Tibial artery (tissue), 4 donors: ENCODE results near the gene PDGFRA.
A peak's percentile ranks its signal among the peaks of the same experiment; 100 is the strongest.

ENCODE experiments used
- DNase-seq, 2 donors: peaks; one replicate each; pipeline ENCODE4 v3.0.0-alpha.2; 2019
- H3K27ac ChIP-seq, 2 donors: fragments of 200-600 bp; sonication (generic) in 1 of 2; 1 replicate in 1 of 2; 2 replicates in 1 of 2; pipeline ENCODE4 v1.5.1; 2018 to 2019; ENCODE audit warnings: mild to moderate bottlenecking in 1 of 2
- H3K27me3 ChIP-seq, 2 donors: fragments of 200-600 bp; sonication (generic) in 1 of 2; one replicate each; pipeline versions ENCODE4 v1.5.1 to v1.6.0; 2016 to 2019
- H3K36me3 ChIP-seq, 3 donors: fragments of 200-600 bp; sonication (generic) in 2 of 3; one replicate each; pipeline ENCODE4 v1.5.1; 2016 to 2019; ENCODE audit warnings: mild to moderate bottlenecking in 2 of 3
- H3K4me1 ChIP-seq, 4 donors: fragments of 200-600 bp; sonication (generic) in 2 of 4; 1 replicate in 3 of 4; 2 replicates in 1 of 4; pipeline ENCODE4 v1.5.1; 2016 to 2019
- H3K4me3 ChIP-seq, 2 donors: fragments of 200-600 bp; sonication (generic) in 1 of 2; 1 replicate in 1 of 2; 2 replicates in 1 of 2; pipeline ENCODE4 v1.5.1; 2018 to 2019; ENCODE audit warnings: mild to moderate bottlenecking in 2 of 2
- H3K9me3 ChIP-seq, 3 donors: fragments of 200-600 bp; sonication (generic) in 1 of 3; one replicate each; pipeline ENCODE4 v1.5.1; 2016 to 2019
- intact Hi-C: fragments of 100-400 bp; cut with DNase I; formaldehyde crosslinking; loops from one replicate; pipeline ENCODE4 v1.15.0; 2023; ENCODE audit warnings: low total_unique reads
- TF ChIP-seq, protein P1 (sequence below), 2 experiments: fragments of 200-600 bp in 1 of 2; fragments of 450-650 bp in 1 of 2; IDR thresholded peaks; one replicate each; pipeline ENCODE4 v1.5.1; 2017 to 2019; ENCODE audit warnings: antibody characterized with exemption in 2 of 2, mild to moderate bottlenecking in 1 of 2, moderate library complexity in 1 of 2

PDGFRA gene

DNA sequence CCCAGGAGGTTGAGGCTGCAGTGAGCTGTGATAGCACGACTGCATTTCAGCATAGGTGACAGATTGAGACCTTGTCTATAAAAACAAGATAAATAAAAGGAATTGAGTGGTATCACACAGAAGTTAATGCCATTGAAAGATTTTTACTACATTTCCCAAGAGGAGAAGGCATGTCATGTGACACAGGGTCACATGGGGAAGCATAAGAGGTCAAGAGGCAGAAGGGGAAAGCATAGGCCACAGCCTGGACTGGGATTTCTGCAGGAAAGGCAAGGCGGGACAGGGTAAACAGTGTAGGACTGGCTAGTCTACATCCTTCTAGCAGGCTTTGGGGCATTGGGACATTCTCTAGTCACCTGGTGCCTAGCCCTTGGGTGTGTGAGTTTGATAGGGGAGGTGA, 88.6 kb downstream of the PDGFRA start:
- TF ChIP-seq, protein P1, sequence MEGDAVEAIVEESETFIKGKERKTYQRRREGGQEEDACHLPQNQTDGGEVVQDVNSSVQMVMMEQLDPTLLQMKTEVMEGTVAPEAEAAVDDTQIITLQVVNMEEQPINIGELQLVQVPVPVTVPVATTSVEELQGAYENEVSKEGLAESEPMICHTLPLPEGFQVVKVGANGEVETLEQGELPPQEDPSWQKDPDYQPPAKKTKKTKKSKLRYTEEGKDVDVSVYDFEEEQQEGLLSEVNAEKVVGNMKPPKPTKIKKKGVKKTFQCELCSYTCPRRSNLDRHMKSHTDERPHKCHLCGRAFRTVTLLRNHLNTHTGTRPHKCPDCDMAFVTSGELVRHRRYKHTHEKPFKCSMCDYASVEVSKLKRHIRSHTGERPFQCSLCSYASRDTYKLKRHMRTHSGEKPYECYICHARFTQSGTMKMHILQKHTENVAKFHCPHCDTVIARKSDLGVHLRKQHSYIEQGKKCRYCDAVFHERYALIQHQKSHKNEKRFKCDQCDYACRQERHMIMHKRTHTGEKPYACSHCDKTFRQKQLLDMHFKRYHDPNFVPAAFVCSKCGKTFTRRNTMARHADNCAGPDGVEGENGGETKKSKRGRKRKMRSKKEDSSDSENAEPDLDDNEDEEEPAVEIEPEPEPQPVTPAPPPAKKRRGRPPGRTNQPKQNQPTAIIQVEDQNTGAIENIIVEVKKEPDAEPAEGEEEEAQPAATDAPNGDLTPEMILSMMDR (IDR thresholded peaks at IDR 0.05), result no peak
- DNase-seq, result no peak
- no peaks in the 10 kb centered on the region for H3K4me1 ChIP-seq
- H3K27me3 ChIP-seq, result no peaks in the 10 kb centered on the region
- intact Hi-C loops, result no loop called here
- H3K27ac ChIP-seq, result no peak overlapping the region
- no peaks in the 10 kb centered on the region for H3K9me3 ChIP-seq
- no peaks in the 10 kb centered on the region for H3K36me3 ChIP-seq
- H3K4me3 ChIP-seq, result no peak overlapping the region

DNA sequence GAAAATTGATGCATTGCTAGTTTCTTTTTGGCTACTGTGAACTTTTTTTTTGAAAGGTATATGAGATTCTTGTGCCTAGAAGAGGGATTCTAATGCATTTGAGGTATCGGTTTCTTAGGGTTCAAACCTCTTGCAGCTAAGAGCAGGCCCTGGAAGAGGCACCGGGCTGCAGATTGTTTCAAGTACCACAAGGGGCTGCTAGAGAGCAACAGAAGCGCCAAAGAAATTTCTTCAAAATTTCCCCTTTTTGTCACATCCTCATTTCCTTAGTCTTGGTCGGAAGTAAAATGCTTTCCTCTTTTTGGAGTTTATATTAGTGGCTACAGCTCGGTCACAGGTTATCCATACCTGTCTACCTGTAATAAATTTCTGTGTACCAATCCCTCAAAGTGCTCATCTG, 89.8 kb downstream of the PDGFRA start:
- no peaks in the 10 kb centered on the region for H3K27me3 ChIP-seq
- H3K27ac ChIP-seq, result no peak overlapping the region
- no peaks in the 10 kb centered on the region for H3K4me1 ChIP-seq
- no peak overlapping the region for H3K4me3 ChIP-seq
- intact Hi-C loops, result no loop called here
- H3K9me3 ChIP-seq, result no peaks in the 10 kb centered on the region
- no peaks in the 10 kb centered on the region for H3K36me3 ChIP-seq
- no peak for DNase-seq
- TF ChIP-seq, protein P1 (IDR thresholded peaks at IDR 0.05), result peak; percentile 57 to 63

DNA sequence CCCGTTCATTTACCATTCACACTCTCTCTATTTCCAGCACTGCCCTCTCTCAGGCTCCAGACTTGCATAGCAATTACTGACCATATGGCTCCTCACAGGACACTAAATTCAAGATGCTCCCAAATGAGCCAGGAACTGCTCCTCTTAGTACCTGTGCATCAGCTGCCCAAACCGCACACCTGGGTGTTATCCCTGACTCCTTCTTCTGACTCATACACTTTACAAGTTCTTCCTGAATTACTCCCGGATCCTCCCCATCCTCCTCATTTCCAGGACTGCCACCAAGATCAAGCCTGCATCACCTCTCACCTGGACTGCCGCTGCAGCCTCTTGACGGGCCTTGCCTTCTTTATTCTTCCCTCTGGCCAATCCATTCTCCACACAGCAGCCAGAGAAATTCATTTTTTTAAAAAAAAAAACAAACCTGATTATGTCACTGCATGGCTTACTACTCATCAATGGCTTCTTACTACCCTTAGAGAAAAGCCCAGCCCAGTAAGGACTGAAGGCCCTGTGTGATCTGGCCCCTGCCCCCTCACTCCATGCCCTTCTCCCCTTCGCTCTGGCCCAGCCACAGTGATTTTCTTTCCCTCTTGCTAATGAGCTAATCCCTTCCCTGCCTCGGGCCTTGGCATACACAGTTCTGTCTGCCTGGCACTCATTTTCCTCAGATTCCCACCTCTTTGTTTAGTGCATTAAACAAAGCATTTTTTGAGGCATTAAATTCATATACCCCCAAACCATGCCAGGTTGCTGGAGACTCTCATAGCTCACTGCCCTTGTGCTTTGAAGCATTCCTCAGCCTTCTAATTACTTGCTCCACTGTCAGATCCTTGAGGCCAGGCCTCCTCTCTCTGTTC, 92.0 kb downstream of the PDGFRA start:
- intact Hi-C loops, result loop anchor here (10.0 kb wide), 2 partner anchors 524 to 644 kb away; no protein-coding TSS in a partner anchor
- H3K27ac ChIP-seq, result no peak overlapping the region
- no peaks in the 10 kb centered on the region for H3K9me3 ChIP-seq
- DNase-seq, result no peak
- no peak overlapping the region for H3K4me3 ChIP-seq
- H3K27me3 ChIP-seq, result no peaks in the 10 kb centered on the region
- TF ChIP-seq, protein P1 (IDR thresholded peaks at IDR 0.05), result no peak
- no peaks in the 10 kb centered on the region for H3K36me3 ChIP-seq
- no peaks in the 10 kb centered on the region for H3K4me1 ChIP-seq

DNA sequence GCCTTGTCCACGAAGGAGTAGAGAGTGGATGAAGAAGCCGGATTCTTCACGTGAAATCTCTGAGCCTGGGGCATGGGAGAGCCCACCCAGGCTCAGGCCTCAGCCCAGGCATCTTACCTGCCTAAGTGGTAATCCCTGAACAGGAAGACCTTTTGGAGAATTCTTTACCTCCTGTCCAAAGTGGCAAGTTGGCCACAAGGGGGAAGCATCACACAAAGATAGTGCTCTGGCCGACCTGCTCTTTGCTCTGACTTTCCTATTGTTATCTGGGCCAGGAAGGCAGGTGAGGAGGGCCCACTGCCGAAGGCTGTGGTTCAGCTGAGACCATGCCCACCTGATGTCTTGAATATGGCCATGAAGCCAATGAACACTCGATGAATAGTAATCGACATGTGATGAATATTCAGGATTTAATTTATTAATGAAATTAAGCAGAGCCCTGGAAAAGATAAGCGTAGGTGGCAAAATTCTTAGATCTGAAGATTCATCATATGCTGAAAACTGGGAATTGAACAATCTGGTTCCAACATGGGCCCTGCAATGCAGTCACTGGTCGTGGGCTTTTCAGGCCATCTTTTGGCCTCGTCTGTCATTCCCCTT, 93.8 kb downstream of the PDGFRA start:
- peak; percentile 45 to 68 for DNase-seq
- Histone ChIP-seq H3K36me3 (no peaks in the 10 kb centered on the region), H3K4me3 (no peak overlapping the region), H3K27me3 (no peaks in the 10 kb centered on the region), H3K9me3 (no peaks in the 10 kb centered on the region), H3K27ac (no peak overlapping the region), H3K4me1 (no peaks in the 10 kb centered on the region)
- intact Hi-C loops, result loop anchor here (10.0 kb wide), 2 partner anchors 522 to 642 kb away; no protein-coding TSS in a partner anchor
- TF ChIP-seq, protein P1 (IDR thresholded peaks at IDR 0.05), result peak; percentile 60 to 66

DNA sequence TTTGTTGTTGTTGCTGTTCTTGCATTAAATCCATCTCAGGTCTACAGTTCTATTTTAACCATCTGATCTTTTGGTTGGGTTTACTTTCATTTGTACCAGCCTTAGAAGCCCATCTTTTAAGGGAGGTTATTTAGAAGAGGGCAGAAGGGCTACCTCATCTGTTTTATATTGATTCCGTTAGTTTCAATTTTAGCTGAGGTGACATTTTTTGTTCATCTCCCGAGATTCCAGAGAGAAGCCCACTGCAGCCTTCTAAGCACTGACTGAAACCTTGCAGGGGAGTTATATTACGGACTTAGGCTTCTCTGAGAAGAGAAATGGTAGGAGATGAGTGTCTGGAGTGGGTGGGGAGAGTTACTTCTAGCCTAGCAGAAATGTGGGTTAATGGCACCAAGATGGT, 101.8 kb downstream of the PDGFRA start:
- Histone ChIP-seq H3K9me3 (no peaks in the 10 kb centered on the region), H3K36me3 (no peaks in the 10 kb centered on the region), H3K4me3 (no peak overlapping the region), H3K27ac (no peak overlapping the region), H3K27me3 (no peaks in the 10 kb centered on the region), H3K4me1 (no peaks in the 10 kb centered on the region)
- TF ChIP-seq, protein P1 (IDR thresholded peaks at IDR 0.05), result no peak
- intact Hi-C loops, result no loop called here
- no peak for DNase-seq
